Keratinocyte (primary cell): ENCODE results near the gene TNFSF18.

Source experiments
- EZH2 ChIP-seq: IDR thresholded peaks from one replicate; pipeline ENCODE4 v1.6.1; 2012; ENCODE audit warnings: inconsistent platforms, mild to moderate bottlenecking, low read length, moderate library complexity
- TF ChIP-seq, protein P1 (sequence below), 3 experiments: IDR thresholded peaks in 1 of 3; conservative IDR thresholded peaks in 1 of 3; optimal IDR thresholded peaks in 1 of 3; 2 replicates in 2 of 3; 3 replicates in 1 of 3; pipeline versions ENCODE3 to v1.5.1; 2011; ENCODE audit warnings: low read length in 3 of 3, mild to moderate bottlenecking in 3 of 3, moderate library complexity in 2 of 3, control low read depth in 1 of 3, inconsistent platforms in 1 of 3; ENCODE audit not compliant: insufficient read depth in 2 of 3; ENCODE audit errors: extremely low read depth in 1 of 3

DNA sequence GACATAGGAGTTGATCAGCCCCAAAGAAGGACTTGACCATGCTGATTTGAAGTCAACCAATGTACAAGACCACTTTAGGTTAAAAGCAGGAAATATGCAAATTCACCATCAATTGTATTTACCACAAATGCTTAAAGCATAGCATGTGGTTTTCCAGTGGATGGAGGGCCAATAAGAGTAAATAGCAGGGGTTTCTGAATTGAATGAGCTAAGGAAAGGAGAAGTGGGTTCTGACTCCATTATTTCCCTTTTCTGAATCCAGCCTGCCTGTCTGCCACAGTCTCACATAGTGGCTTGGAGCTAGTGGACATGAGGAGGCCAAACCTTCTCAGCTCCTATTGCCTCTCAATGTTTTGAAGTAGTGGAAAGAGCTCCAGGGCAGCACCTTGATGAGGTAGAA, 7.2 kb upstream of the TNFSF18 start:
- TF ChIP-seq, protein P1, sequence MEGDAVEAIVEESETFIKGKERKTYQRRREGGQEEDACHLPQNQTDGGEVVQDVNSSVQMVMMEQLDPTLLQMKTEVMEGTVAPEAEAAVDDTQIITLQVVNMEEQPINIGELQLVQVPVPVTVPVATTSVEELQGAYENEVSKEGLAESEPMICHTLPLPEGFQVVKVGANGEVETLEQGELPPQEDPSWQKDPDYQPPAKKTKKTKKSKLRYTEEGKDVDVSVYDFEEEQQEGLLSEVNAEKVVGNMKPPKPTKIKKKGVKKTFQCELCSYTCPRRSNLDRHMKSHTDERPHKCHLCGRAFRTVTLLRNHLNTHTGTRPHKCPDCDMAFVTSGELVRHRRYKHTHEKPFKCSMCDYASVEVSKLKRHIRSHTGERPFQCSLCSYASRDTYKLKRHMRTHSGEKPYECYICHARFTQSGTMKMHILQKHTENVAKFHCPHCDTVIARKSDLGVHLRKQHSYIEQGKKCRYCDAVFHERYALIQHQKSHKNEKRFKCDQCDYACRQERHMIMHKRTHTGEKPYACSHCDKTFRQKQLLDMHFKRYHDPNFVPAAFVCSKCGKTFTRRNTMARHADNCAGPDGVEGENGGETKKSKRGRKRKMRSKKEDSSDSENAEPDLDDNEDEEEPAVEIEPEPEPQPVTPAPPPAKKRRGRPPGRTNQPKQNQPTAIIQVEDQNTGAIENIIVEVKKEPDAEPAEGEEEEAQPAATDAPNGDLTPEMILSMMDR (optimal IDR thresholded peaks at IDR 0.05 in 1 of 3, IDR thresholded peaks at IDR 0.05 in 1 of 3, conservative IDR thresholded peaks at IDR 0.05 in 1 of 3; ENCODE audit: extremely low read depth in 1 of 3, insufficient read depth in 2 of 3, low read length in 3 of 3), result no peak
- no peak for TF ChIP-seq EZH2
